Stimulated activated CD4-positive, alpha-beta T cell treated with anti-CD3 and anti-CD28 coated beads, Interleukin-12 subunit alpha, Interleukin-12 subunit beta, amount 100 ng/mL, for 24 hours (primary cell): ENCODE results near the gene SLC27A5.
"Not testable (repeated sequence)": the region's sequence is repeated elsewhere in the genome, so short reads cannot be mapped to it uniquely, and the experiment has no call there.

Experiments used
- DNase-seq, 2 experiments: peaks; one replicate each; pipeline ENCODE4 v3.0.0-alpha.2; 2020; ENCODE audit warnings: low read depth in 2 of 2

SLC27A5 gene

DNA sequence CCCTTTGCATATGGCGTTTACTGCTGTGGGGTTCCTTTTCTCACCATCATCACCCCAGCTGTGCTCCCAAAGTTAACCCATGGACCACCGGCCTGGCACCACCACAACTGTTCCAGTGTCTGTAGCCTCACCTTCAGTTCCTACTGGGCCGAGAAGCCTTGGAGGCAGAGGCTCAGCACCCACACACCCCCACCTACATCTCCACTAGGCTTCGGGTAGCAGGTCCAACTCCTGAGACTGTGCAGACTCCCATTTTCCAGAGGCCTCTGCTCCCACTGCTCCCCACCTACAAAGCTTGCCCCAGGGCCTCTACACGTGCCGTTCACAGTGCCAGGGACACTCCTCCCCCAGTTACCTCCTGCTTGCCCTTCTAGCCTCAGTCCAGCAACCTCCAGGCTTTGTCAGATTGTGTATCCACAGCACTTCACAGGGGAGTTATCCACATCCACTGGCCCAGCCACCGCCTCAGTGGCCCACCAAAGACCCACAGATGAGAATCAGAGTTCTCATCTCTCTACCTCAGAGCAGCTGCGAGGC, 14.1 kb downstream of the SLC27A5 start:
- no peak for DNase-seq

DNA sequence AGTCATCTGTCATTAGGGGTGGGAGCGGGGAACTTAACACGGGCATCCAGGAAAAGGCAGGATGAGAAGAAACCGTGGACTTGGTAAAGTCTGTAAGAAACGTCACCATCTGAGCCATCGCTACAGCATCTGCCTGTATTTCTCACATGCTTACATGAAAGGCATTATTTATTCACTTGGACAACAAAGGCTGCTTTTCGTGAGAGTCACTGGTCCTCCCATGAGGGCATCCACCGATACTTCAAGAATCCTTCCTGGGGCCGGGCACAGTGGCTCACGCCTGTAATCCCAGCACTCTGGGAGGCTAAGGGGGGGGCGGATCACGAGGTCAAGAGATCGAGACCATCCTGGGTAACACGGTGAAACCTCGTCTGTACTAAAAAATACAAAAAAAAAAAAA, 19.5 kb downstream of the SLC27A5 start:
- no peak for DNase-seq

DNA sequence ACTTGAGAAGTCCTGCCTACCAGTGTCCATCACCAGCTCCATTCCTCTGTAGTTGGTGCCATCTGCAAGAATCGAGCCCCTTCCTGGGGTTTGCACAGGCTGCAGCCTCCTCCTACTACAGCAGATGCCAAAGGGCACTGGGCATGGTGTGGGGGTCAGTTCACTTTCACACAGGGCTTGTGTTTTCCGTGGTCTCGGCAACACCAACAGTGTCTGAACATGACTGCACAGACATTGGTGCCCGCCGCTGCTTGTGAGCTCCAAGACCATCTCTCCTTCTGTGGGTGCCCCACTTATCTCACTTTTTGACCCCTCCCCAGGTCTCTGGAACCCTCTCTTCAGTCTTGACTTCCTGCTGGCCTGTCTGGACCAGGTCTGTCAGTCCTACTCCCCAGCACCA, 20.4 kb downstream of the SLC27A5 start:
- no peak for DNase-seq

DNA sequence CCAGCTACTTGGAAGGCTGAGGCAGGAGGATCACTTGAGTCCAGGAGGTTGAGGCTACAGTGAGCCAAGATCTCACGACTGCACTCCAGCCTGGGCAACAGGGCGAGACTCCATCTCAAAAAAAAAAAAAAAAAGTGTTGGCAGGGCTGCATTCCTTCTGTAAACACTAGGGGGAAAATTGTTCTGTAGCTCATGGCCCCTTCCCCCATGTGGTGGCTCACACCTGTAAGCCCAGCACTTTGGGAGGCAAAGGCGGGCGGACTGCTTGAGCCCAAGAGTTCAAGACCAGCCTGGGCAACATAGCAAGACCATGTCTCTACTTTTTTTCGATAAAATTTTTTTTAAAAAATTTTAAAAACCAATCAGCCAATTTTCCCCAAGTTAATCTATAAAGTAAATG, 27.4 kb downstream of the SLC27A5 start:
- not testable (repeated sequence) for DNase-seq

DNA sequence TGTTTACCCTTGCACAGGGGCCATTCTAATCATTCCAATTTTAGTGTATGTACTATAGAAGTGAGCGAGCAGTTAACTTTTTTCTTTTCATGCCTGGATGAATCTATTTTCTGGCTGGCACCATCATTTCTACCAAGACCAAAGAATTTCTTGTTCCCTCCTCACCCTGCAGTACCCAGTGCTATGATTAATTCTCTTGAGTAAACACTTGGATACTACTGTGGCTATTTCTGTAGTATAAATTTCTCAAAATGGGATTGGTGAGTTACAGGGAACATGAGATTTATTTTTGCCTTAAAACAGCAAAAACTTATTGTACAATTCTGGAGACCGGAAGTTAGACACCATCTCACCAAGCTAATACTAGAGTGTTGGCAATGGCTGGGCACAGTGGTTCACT, 28.0 kb downstream of the SLC27A5 start:
- no peak for DNase-seq

DNA sequence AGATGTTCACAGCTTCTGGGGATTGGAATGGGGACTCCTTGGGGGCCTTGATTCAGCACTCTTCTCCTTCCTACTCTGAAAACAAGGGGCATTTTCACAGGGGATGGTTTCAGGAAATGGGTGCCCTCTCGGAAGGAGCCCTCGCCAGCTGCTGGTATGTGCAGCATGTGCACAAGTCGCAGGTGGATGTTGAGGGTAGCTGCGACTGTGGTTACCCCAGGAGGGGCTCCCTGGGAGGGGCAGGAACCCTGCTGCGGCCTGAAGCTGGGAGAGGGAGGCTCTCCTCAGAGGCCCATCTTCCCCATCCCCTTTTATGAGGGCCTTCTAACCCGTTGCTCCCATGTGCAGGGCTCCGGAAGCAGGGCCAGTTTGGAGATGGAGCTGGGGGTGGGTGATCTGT, 29.4 kb downstream of the SLC27A5 start:
- no peak for DNase-seq

DNA sequence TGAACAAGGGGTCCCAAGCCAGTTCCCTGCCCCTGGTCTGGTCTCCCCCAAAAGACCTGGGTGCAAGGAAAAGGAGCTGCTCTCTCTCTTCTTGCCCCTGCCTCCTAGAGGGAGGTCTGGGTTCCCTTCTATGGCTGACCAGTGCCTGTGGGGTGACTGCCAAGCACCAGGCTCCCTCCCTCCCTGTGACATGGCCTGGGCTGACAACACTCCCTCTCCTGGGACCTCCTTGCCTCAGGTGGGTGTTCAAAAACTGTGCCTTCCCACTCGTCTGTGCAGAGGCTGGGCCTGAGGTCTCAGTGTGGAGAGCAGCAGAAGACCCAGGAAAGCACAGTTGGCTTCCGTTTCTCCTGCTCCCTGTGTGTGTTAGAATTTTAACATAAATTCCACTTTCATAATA, 31.0 kb downstream of the SLC27A5 start:
- DNase-seq, result no peak

DNA sequence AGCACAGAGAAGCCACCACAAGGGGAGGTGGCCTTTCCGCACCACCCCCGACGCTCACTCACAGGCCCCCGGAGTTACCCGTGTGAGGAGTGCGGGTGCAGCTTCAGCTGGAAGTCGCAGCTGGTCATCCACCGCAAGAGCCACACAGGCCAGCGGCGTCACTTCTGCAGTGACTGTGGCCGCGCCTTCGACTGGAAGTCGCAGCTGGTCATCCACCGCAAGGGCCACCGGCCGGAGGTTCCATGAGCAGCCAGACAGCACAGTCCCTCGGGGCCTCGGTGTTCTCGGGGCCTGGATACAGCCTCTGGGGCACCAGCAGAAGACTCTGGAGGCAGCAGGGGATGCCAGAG, 31.3 kb downstream of the SLC27A5 start:
- DNase-seq, result no peak

DNA sequence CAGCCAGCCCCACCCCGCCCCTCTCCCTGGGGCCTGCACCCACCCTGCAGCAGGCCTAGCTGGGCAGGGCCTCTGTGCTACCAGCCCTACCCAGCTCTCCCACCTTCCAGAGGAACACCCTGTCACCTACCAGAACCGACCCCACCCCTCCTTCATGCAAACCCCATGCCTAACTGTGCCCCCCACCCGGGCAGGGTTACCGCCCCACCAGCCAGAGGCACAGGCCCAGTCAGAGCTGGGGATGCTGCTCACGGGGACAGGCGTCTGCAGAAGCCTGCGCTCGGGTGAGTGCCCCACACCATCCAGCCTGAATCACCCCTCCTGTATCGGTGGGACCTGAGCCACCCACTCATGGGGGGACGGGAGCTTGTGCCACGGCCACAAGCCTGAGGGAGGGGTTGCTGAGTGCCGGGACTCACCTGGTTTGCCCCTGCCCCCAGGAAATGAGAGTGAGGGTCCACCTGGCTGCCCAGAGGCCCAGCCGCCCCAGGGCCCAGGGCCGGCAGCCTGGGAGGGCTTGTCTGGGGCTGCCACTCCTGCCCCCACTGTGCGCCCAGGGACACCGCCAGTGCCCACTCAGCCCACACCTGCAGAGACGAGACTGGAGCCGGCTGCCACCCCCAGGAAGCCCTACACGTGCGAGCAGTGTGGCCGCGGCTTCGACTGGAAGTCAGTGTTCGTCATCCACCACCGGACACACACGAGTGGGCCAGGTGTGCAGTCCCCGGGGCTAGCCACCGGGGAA, 31.9 kb downstream of the SLC27A5 start:
- DNase-seq, result no peak

DNA sequence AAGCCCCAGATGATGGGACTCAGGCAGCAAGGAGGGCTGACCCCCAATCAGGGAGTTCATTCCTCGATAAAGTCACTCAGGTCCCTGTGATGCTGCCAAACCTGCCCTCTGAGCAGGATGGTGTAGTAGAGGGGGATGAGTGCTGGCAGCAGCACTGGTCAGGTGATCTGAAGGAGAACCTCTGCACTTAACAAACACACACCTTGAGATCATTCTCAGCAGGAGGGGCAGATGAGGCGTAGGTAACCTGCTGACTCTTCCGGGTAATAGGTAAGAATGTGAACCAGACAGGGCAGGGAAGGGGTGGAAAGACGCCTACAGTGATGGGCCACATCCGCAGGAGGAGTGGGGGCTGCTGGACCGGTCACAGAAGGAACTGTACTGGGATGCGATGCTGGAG, 32.5 kb downstream of the SLC27A5 start:
- DNase-seq, result no peak

DNA sequence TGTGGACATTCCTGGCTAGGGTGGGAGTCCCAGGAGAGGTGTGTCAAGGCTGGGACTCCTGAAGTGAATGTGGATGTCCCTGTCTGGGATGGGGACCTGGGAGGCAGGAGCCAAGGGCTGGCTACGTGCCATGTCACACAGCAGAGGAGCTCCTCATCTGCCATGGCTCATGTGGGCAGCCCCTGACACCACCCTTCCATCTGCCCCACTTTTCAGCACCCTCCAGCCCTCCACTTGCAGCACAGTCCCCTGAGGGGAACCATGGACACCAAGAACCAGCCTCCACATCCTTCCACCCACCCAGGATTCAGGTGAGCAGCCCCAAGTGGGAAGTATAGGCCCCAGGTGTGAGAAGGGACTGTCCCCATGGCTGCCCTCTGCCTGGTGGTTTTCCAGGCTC, 33.9 kb downstream of the SLC27A5 start:
- no peak for DNase-seq

DNA sequence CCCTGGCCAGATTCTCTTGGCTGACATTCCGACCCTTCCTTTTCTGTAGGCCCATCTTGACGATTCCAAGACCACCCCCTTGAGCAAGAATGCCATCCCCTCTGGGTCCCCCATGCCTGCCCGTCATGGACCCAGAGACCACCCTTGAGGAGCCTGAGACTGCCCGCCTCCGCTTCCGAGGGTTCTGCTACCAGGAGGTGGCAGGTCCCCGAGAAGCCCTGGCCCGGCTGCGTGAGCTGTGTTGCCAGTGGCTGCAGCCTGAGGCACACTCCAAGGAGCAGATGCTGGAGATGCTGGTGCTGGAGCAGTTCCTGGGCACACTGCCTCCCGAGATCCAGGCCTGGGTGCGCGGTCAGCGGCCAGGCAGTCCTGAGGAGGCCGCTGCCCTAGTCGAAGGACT, 34.7 kb downstream of the SLC27A5 start:
- no peak for DNase-seq

DNA sequence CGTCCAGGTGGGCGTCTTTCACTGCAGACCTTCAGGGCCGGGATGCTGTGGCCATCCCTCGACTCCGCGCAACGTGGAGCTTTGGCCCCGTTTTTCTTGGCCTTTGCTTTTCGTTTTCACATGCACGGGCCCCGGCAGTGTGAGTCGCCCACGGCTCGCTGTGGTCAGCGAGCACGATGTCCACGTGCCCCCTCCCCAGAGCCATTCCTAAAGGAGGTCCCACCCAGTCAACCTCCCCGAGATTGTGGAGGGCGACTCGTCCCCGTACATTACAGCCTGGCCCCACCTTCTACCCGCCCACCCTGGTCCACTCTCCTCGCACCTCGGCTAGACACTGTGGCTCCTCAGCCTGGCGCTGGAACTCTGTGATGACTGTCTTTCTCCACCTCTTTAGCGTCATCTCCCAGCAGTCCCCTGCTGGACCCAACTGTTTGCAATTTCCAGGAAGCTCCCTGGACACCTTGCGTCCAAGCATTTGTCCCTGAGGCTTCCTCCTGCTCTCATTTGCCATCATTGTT, 35.2 kb downstream of the SLC27A5 start:
- DNase-seq, result no peak

DNA sequence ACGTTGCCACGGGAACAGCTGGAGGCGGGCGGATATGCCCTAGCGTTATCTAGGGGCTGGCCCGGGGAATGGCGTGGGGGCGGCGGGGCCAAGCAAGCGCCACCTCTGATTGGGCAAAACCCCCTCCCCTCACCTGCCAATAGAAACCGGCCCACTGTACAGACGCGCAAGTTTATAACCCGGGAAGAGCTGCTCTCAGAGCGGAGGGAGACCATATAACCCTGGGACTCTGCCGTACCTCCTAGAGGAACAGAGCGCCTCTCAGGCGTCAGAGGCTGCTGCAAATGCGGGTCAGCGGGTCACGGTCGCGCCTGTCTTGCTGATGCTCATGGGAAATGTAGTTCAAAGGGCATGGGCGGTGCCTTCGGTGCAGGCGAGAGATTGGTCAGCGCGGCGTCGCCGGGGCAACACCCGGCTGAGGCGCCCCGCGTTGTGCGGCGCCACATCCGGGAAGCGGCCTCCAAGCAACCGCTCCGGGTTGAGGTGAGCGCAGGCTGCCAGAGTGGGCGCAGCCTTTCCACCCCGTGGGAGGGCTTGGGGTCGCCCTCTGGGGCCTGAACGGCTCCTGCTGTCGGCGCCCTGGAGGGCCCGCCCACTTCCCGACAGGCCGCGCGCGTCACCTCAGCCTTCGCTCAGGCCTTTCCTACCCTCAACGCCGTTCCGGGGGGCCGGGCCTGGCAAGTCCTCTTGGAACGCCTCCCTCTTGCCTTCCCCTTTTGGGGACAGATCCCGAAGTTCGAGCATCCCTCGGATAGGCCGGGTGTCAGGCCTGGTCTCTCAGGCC, 35.9 kb downstream of the SLC27A5 start, which contains the start of gene ZNF446:
Gene ZNF446 (plus strand): TSS at position 639 of the 784 bp plus-strand sequence. CDS start 867 bp downstream, outside the sequence.
- DNase-seq, result peak; percentile 90 to 93

DNA sequence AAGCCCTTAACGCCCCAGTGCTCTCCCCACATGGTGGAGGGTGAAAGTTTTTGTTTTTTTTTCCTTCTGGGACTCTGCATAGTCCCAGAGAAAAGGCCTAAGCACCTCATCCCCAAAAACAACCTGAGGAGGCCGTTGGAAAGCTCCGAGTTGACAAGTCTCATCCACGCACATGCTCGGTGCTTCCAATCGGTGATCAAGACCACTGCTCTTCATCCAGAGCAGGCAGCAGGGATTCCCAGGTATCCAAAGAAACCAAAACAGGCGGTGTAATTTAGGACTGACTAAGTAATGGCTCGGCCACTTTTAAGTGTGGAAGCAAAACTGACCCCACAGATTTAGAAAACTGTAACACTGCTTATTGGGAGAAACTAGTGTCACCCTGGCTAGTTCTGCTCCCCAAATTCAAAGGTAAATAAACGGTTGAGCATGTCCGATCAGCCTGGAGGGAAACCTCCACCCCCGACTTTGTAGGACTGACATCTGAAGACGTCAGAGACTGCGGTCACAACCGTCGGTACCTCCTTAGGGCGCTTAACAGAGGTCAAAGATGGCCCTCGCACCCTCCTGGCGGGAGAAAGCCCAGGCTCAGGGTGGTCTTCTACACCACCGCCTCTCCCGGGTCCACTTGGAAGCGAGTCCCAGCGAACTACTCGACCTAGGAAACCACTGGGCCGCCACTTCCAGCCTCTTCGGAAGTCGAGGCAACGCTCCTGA, 36.6 kb downstream of the SLC27A5 start:
- DNase-seq, result no peak

DNA sequence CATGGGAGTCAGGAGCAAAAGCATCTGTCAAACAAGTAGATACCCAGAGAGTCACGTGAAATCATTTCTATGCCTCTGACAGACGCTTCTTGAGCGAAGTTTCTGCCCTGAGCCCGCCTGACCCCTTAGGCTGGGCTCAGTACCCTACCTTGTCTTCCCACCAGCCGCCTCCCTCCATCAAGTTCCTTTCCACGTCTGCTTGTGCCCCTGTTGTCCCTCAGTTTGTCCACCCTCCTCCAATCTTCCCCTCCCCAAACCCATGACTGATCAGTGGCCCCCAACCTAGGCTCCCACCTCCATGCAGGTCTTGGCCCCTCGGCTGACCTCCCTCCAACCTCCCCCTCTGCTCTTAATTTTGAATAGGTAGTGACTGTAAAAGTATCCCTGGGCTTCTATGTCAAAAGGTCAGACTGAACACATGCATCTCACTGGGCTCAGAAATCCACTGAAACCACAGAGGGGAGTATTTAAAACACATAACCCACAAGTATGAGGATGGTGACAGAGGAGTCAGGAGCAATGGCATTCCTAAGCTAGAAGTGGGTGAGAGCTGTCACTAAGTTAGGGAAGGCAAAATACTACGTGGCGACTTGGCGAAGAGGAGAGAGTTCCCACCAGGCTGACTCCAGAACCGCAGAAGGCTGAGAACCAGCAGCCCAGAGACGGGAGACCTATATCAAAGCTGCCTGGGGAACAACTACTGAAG, 37.3 kb downstream of the SLC27A5 start:
- no peak for DNase-seq

DNA sequence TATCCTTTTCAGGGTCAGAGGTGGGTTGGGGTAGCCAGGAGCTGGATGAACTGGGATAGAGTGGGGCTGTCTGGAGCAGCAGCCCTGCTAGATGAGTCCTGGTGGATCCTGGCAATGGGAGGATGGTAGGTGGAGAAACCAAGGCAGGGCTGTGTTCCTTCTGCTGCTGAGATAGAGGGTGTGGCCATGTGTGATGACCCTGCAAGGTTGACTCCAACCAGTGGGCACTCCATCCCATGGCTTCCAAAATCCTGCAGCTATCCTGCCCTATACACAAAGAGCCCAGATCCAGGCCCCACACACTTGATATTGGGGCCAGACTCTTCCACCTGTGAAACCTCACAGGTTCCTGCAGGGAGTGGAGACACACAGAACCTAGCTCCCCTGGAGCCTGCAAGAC, 38.0 kb downstream of the SLC27A5 start:
- DNase-seq, result no peak

DNA sequence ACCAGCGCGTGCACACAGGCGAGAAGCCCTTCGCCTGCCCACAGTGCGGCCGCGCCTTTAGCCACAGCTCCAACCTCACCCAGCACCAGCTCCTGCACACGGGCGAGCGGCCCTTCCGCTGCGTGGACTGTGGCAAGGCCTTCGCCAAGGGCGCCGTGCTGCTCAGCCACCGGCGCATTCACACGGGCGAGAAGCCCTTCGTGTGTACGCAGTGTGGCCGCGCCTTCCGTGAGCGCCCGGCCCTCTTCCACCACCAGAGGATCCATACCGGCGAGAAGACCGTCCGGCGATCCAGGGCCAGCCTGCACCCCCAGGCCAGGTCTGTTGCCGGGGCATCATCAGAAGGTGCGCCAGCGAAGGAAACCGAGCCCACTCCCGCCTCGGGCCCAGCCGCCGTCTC, 40.1 kb downstream of the SLC27A5 start:
- no peak for DNase-seq

DNA sequence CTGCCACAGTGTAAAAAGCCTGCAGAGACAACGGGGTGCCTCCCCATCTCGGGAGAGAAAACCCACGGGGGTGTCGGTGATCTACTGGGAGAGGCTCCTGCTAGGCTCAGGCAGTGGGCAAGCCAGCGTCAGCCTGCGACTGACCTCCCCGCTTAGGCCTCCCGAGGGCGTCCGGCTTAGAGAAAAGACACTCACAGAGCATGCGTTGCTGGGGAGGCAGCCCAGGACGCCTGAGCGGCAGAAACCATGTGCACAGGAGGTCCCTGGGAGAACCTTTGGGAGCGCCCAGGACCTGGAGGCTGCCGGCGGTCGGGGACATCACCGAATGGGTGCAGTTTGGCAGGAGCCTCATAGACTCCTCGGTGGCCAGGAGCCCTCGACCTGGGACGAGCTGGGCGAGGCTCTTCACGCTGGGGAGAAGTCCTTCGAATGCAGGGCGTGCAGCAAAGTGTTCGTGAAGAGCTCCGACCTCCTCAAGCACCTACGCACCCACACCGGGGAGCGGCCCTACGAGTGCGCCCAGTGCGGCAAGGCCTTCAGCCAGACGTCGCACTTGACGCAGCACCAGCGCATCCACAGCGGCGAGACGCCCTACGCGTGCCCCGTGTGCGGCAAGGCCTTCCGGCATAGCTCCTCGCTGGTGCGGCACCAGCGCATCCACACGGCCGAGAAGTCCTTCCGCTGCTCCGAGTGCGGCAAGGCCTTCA, 40.8 kb downstream of the SLC27A5 start:
- not testable (repeated sequence) for DNase-seq

DNA sequence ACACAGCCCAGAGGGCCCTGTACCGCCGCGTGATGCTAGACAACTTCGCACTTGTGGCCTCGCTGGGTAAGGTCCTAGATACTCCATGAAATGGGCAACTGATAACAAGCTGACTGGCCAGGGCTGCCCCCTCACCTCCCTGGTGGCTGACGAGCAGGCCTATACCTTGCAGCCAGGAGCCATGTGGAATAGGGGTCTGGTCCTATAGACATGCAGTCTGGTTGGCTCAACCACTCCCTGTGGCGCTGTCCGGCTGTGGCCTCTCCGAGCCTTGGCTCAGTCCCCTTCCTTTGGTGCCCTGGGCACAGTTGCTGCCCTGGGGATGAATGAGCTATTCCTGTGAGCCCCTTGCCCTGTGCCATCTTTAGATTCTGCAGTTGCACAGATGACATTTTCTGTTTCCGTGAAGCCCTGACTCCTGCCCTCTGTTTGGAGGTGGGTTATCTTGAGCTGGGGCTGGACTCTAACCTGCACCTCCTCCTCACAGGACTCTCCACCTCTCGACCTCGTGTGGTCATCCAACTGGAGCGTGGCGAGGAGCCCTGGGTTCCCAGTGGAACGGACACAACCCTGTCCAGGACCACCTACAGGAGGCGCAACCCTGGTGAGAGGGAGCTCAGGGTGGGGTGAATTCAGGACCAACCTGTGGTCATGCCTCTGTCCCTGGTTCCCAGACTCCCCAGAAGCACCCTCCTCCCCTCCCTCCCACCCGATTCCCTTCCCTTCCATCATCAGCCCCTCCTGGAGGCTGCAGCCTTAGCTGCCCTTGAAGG, 42.4 kb downstream of the SLC27A5 start:
- DNase-seq, result no peak
